WTC11 (cell line): ENCODE results near the gene SMYD1.

Experiments used
- ATF2 ChIP-seq: sonication (generic); formaldehyde crosslinking; IDR thresholded peaks from 2 replicates; pipeline ENCODE4 v1.8.1; 2022; ENCODE audit warnings: low read depth, missing genetic modification reagents, borderline replicate concordance
- CTCF ChIP-seq: fragments of 200-600 bp; IDR thresholded peaks from 2 replicates; pipeline ENCODE4 v1.8.0; 2022; ENCODE audit warnings: antibody characterized with exemption
- E2F5 ChIP-seq: sonication (generic); formaldehyde crosslinking; IDR thresholded peaks from 2 replicates; pipeline ENCODE4 v1.8.1; 2022; ENCODE audit warnings: mild to moderate bottlenecking, moderate library complexity, missing genetic modification reagents
- USF2 ChIP-seq: sonication (generic); formaldehyde crosslinking; IDR thresholded peaks from 2 replicates; pipeline ENCODE4 v1.8.1; 2023; ENCODE audit warnings: mild to moderate bottlenecking, missing genetic modification reagents, moderate library complexity

GRCh38 chr2:88125924-88126771, 58.5 kb downstream of the SMYD1 start:
- TF ChIP-seq E2F5 (CRISPR knock-in tag) (no peak), USF2 (CRISPR knock-in tag) (no peak), CTCF (no peak), ATF2 (CRISPR knock-in tag) (no peak)
